HL-60 (cell line): ENCODE results near the gene RBM15.

Experiments
- GABPA ChIP-seq: IDR thresholded peaks from 2 replicates; pipeline ENCODE4 v1.6.1; 2012; ENCODE audit warnings: low read depth
- POLR2AphosphoS5 ChIP-seq: IDR thresholded peaks from 2 replicates; pipeline ENCODE4 v1.6.1; 2012; ENCODE audit warnings: low read depth
- TF ChIP-seq, protein P1 (sequence below): IDR thresholded peaks from one replicate; pipeline ENCODE4 v1.5.1; 2011; ENCODE audit warnings: low read length, control low read depth, inconsistent platforms; ENCODE audit not compliant: insufficient read depth

DNA sequence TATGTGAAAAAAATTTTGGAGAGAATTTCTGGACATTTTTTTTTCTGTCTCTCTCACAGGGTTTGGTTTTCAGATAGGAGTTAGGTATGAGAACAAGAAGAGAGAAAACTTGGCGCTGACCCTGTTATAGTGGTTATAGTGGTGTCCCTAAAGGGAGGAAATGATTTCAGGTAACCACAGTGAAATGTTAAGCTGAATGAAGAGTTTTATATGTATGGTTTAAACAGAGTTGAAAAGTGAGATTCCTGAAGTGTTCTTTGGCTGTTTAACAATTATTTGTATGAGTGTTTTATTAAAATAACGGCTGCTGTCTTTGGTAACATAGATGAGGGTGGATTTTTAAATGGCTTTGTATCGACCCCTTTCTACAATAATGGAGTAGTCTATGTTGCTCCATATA, 6.3 kb downstream of the RBM15 start:
- TF ChIP-seq, protein P1, sequence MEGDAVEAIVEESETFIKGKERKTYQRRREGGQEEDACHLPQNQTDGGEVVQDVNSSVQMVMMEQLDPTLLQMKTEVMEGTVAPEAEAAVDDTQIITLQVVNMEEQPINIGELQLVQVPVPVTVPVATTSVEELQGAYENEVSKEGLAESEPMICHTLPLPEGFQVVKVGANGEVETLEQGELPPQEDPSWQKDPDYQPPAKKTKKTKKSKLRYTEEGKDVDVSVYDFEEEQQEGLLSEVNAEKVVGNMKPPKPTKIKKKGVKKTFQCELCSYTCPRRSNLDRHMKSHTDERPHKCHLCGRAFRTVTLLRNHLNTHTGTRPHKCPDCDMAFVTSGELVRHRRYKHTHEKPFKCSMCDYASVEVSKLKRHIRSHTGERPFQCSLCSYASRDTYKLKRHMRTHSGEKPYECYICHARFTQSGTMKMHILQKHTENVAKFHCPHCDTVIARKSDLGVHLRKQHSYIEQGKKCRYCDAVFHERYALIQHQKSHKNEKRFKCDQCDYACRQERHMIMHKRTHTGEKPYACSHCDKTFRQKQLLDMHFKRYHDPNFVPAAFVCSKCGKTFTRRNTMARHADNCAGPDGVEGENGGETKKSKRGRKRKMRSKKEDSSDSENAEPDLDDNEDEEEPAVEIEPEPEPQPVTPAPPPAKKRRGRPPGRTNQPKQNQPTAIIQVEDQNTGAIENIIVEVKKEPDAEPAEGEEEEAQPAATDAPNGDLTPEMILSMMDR: no peak
- TF ChIP-seq GABPA (no peak), POLR2AphosphoS5 (no peak)
